Activated naive CD4-positive, alpha-beta T cell treated with Interleukin-2 at 50 U/mL for 16 hours (primary cell): ENCODE measurements around the gene SLC22A31.
"Not testable (repeated sequence)": the region's sequence is repeated elsewhere in the genome, so short reads cannot be mapped to it uniquely, and the experiment has no call there.

Experiments used
- DNase-seq: peaks from one replicate; pipeline ENCODE4 v3.0.0-alpha.2; 2020

The SLC22A31 gene

DNA sequence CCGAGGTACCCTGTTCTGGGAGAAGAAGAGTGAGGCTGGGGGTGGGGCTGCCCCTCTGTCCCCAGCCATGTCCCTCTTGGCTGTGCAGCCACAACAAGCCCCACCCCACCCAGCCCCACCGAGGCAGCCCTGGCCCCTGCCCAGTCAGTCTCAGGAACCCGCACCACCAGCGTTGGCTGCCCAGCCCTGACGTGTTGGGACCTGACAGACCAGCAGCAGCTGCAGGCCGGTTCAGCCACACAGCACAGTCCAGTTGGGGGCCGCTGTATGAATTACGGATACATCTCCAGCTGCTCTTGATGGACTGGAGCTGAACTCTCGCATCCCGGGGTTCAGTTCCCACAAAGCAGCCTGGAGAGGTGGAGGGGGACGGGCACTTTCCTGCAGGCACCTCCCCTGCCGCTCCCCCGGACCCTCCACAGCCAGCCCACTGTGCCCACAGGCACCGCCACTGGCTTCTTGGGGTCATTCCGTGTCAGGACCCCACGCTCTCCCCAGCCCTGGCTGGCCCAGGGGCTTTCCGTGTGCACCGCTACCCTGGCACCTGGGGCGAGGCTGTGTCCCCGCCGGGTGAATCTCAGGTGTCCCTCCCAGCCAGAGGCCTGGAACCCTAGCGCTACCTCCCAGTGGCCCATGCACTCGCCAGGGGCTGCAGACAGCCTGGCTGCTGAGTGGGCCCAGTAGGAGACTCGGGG lies 21.7 kb downstream of the SLC22A31 start:
- DNase-seq = no peak

DNA sequence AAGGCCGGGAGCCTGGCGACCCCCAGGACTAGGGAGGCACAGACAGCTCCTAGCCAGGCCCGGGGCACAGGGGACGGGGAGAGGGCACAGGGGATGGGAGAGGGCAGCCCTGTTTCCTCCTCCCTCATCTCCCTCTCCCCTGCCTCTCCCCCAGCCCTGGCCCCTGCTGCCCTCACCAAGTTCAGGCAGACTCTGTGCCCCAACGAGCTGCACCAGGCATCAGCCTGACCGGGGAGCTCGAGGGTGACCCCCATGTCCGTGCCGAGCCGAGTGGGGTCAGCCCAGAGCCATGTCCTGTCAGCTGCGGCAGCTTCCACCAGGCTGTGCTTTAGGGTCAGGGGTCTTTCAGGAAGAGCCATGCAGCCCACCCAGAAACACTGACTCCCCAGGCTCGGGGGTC lies 22.8 kb downstream of the SLC22A31 start:
- DNase-seq = no peak

DNA sequence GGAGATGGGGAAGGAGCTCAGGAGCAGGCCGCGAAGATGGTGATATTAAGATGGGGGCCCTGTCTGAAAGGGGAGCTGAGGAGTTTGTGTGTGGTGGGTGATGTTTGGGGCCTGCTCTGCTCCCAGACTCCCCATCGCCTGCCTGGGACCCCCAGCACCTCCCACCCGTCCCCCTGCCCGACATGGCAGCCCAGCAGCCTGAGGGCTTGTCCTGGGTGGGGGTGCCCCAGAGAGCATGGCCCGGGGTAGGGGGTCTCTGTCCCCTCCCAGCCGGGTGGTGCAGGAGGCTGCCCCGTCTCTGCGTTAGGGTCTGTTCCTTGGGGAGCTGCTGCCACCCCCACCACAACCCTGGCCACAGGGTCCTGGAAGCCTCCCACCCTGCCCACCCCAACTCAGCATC lies 23.6 kb downstream of the SLC22A31 start:
- DNase-seq = no peak

DNA sequence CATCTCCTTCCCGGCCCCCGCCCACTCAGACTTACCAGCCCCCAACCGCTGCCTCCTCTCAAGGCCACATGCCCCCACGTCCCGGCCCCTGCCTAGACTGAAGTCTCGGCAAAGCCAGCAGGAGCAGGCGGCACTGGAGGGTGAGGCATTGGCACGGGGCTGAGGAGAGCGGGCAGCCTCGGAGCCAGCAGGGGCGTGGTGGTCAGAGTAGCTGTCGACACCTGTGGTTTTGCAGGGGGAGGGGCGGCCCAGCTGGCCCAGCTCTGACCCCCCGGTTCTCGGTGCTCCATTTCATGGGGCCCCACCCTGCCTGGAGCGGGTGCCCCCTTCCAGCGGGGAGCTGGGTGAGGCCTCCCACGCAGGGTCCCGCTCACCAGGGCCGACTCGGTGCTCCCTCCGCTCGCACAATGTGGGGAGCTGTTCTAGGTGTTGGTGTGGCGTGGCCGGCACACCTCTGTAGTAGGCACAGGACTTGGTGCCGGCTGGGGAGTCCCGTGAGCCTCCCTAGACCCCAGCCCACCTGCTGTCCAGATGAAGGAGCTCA lies 24.1 kb downstream of the SLC22A31 start:
- DNase-seq = no peak

DNA sequence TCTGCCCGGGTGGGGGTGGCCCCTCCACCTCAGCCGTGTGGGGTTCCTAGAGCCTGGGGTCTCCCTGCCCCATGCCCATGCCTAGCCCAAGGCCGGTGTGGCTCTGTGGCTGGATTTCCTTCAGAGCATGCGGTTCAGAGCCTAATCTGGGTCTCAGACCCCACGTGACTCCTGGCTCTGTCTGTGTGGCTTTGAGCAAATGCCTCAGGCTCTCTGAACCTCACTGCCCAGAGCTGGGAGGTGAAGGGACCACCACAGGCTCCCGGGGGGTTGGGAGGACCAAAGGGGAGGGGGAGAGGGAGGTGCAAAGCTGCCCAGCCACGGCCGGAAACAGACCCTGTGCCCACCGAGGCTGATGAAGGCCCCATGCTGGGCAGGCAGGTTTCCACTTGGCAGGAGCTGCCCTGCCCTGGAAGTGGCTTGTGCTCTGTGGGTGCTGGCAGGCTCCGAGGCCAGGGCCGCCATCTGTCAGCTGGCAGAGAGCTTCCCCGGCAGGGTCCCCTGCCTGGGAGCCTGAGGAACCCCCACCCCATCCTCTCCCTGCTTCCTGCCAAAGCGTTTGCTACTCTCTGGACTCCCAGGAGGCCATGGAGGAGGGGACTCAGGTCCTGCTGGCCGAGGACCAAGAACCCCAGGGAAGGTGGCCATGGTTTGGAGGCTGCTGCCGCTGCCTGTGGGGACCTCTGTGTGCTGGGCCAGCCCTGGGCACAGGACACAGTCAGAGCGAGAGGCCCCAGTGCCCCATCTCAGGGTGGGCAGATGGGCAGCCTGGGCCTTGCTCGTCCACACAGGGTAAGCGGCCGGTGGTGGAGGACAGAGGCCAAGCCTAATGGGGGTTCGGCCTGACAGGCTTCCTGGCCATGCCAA lies 24.8 kb downstream of the SLC22A31 start:
- no peak for DNase-seq

DNA sequence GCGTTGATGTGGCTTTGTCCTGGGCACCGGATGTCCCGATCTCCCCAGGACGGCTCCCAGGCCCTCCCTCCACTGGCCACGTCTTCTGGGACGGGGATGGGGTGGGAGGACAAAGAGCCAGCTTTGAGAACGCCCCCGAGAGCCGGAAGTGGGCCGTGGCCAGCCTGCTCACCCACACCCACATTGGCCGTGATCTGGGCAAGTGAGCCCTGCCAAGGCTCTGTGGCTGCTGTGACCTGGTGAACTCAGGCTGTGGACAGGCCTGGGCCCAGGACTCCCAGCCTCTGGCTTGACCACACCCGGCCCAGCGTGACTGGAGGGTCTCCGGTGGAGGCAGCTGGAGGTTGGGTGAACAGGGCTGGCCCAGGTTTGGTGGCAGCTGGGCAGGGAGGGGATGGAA lies 25.5 kb downstream of the SLC22A31 start:
- no peak for DNase-seq

DNA sequence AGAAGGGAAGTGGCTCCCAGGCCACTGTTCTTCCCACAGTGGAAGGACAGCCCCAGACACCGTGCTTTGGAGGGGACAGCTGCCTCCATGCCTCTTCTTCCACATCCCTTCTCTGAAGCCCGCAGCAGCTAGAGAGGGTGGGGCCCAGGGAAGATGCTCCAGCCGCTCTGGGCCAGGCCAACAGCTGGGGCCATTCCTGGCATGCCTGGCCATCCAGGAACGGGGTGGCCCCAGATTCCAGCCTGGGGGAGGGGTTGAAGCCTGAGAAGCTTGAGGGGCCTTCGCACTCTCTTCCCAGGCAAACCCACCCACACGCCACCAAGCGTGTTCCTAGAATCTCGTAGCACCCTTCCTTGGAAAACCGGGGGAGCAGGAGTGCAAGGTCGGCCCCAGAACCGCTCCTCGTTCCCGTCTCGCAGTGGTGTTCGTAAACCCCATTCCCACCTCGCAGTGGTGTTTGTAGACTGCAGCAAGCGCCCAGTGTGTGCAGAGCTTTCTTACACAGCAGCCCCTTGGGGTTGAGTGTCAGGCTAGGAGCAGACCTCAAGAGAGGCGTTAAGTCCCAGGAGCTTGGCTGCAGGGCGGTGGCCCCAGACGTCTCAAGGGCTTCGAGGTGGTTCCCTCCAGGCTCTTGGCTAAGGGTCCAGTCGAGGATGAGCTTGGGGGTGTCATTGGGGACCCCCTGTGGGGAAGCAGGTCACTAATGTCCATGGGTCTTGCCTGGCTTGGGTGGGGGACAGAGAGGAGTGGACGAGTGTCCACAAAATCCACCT lies 26.1 kb downstream of the SLC22A31 start:
- DNase-seq = no peak

DNA sequence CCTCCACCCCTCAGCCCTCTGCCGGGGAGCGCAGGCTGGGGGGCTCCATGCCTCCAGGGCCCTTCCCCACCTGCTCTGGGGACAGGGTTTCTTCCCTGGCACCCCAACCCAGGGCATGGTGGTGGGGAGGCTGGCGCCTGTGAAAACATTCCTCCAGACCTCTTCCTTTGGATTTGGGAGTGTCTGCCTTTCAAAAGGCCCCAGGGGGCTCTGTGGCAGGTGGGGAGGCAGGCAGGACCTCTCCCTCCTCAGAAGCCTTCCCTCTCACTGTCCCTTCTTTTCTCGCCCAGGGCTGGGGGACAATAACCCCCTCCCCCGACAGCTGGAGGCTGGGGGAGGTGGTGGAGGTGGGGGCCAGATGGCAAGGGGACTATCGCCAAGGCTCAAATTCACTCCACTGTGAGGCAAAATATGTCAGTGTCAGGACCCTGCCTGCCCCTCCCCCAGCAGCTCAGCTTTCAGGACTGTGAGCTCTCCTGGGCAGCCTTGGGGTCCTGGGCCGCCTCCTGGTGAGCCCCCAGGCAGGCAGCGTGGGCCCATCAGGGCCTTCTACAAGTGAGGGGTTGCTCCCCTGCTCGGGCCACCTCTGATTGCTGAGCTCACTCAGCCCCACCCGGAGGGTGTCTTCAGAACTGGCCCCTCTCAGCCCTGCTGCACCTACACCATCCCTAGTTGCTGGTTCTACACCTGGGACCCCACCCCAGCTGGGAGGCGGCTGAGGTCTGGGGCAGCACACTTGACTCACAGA lies 27.0 kb downstream of the SLC22A31 start:
- DNase-seq = no peak

DNA sequence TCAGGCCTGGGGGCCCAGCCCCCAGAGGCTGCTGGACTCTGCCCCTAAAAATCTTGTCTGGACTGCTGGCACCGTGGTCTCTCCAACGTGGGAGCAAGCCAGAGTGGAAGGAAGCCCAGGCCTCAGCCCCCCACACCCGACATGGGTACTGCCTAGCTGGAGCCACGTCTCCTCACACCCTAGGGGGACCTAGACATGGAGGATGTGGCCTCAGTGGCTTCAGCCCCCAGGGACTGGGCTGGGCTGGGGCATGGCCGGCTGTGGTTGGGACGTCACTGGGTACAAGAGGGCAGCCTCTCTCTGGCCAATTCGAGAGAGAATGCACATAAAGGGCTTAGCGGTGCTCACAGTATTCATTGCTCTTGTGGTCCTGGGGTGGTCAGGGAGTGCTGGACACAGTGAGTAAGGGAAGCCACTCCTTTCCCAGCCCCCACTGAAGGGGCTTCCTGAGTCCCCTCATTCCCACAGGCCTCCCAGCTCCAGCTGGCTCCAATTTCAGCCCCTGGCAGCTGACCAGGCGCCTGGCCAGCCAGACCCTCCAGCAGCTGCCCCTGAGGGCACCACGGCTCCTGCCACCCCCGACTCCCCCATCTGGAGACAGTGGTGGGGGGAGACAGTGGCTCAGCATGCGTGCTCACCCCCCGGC lies 27.7 kb downstream of the SLC22A31 start:
- DNase-seq = no peak

DNA sequence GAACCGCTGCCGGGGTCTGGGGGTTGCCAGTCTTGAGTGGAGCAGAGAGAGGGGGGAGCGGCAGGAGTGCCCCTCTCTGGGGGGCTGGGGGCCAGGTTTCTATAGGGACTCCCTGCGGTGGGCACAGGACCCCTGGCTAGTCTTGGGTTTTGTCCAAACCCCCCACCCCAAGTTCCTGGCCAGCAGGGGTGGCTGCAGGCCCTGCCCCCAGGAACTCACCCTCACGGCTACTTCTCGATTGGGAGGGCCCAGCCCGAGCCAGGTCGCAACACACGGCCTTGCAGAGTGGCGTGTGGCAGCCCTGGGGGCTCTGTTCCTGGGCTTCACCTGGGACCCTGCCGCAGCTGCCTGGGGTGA lies 28.2 kb downstream of the SLC22A31 start:
- DNase-seq = no peak

DNA sequence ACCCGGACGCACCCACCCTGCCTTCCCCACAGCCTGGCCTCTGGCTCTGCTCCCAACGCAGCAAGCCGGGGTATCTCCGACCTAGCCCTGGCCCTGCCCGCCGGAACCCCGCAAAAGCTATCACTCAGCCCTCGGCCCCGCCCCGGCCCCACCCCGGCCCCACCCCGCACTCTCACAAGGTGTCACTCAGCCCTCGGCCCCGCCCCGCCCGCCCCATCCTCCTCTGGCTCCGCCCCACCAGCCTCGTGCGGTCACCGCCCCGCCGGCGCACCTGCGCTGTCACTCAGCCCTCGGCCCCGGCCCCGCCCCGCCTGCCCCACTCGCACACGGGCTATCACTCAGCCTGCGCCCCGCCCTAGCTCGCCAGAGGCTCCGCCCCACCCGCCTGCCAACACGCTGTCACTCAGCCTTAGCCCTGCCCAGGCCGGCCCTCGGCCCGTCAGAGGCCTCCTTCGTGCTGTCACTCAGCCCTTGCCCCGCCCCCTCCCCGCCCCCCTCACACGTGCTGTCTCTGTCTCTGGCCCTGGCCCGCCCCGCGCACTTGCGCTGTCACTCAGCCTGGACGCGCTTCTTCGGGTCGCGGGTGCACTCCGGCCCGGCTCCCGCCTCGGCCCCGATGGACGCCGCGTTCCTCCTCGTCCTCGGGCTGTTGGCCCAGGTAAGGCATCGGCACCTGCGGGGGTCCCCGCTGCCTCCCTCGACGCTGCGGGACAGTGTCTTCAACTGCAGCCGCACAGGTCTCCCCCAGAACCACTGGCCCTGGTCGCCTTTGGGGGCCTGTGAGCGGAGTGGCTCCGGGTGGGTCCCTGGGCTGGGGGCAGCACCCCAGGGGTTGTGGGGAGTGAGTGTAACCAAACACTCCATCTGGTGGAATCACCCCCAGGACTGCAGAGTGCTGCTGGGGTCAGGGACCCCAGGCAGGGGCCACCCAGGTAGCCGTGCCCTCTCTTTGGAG lies 28.8 kb downstream of the SLC22A31 start, which contains the start of gene CDH15:
TSS of gene CDH15 (plus strand) at position 533 of the 955 bp plus-strand sequence. CDS start at position 617, 84 bp downstream.
- peak; percentile 95 for DNase-seq

DNA sequence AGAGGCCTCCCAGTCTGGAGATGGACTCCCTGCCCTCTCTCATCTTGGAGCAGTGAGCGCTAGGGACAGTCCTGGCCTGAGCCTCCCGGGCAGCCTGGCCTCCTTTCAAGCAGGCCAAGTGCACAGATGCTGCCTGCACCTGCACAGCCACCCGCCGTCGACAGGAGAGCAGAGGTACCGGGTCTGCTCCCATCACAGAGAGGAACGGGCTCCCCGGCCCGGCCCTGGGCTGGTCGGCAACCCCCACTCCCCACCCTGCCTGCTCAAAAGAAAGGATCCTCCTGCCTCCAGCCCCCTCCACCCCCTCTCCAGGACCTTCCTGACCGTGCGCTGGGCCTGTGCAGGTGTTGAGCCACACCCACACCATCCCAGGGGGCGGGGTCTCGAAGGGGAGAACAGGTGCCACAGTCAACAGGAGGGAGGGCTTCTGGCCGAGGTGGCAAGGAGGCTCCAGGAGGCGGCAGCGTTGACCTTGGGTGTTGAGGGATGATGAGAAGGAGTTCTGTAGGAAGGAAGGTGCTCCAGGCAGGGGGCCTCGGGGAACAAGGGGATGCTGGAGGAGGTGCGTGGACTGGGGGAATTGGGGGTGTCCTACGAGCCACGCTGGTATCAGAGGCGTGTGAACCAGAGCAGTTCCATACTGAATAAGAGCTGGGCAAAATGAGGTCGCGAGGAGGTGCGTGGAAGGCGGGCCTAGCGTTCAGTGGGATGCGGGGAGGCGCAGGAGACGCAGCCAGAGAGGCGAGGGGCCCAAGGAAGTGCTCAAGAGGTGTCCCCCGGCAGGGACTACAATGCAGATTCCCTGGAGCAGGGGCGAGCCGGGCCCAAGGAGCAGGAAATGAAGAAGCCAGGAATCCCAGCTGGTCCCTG lies 29.8 kb downstream of the SLC22A31 start:
- DNase-seq = no peak

DNA sequence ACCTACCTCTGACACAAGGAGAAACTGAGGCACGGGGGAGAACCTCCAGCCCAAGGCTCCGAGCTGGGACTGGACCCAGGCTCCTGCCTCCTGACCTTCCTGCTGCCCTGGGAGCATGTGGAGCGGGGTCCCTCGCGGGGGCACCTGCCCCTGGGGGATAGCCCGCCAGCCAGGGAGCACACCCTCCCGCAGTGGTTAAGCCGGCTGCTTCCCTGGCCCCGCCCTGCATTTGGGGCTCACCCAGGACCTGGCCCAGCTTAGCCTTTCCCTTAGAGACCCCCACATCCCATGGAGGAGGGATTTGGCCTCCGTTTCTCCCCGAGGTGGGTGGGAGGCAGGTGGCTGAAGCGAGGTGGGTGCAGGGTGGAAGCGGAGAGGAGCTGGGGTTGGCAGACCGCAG lies 30.6 kb downstream of the SLC22A31 start:
- DNase-seq = no peak

DNA sequence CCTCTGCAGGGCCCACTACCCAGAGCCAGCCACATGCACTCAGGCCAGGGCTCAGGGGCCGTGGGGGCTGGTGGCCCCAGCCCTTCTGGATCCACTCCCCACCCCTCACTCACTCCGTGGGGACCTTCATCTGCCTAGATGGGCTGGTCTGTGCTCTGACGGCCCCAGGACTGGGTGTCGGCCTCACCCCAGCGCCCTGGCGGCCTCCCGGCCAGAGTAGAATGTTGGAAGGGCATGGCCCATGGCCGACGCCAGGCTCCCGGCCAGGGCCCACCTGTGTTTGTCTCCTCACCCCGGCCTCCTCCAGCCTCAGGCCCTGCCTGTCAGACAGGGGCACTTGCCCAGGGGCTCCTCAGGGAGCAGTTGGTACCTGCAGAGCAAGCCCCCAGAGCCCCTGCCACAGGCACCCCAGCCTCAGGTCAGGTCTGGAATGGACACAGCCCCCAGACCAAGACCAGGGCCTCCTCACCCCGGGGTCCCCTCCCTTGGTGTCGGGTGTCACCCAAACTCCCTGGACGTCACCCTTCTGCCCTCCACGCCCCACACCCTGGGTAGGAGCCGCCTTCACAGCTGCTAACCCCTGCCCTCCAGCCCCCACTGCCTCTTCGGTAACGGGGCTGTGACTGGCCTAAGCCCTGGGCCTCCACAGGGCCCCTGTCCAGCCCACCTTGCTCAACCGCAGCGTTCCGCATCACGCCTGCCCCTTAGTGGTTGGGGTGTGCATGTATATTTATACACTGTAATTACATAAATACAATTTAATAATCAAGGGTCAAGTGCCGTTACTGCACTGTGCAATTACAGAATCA lies 31.8 kb downstream of the SLC22A31 start:
- no peak for DNase-seq

DNA sequence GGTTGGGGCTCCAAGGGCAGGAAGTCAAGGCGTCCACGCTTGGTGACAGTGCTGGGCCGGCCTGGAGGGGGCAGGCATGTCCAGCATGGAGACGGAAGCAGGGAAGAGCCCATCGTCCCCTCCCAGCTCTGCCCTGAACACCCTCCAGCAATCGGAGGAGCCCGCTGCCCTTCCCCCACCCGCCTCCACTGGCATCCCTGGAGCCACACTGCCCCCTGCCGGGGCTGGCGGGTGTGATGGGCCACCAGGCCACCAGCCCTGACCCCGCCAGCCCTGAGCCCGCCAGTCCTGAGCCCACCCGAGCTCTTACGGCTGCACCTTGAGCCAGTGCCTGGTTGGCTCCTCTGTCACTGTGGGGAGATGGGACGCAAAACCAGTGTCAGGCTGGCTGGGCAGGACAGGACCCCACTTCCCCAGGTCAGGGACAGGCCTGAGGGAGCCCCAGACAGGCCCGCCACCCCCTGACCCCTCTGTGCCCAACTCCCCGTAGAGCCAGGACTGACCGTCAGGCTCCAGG lies 32.9 kb downstream of the SLC22A31 start:
- peak; percentile 84 for DNase-seq

DNA sequence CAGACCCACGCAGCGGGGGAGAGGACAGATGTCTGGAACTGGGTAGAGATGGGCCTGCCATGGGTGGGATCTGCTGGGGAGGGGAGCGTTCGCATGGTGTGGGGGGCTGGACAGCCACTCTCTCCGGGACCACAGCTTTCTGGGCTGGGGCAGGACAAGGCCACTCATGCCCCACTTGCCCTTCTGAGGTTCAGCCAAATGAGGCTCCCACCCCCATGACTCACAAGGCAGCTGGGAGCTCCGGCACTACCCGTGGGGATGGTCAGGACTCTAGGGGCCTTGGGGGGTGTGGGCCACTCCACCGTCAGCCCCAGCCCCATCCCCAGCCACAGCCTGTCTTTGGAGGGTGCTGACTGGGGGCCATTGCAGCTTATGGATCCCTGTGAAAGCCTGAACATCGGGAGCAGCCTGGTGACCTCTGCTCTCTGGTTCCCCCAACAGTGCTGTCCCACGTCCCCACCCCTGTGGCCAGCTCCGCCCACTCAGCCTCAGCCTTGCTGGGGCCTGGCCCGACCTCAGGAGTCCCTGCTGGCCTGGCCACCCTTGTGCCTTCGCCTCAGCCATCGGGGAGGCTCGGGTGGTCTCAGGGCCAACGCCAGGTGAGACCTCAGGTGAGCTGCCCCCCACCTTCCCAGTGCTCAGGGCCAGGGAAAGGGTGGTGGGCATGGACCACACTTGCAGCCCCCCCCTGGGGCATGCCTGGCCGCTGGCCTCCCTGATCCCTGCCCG lies 33.5 kb downstream of the SLC22A31 start:
- DNase-seq = no peak

DNA sequence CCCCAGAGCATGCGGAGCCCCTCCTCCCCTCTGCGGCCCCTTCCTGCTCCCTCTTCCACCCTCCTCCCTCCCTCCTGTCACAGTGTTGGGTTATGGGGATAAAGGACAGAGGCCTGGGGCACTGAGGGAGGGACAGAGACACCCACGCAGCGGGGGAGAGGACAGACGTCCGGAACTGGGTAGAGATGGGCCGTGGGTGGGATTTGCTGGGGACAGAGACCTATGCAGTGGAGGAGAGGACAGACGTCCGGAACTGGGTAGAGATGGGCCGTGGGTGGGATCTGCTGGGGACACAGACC lies 34.7 kb downstream of the SLC22A31 start:
- not testable (repeated sequence) for DNase-seq
